Right ventricle myocardium inferior (tissue), 1 donor: Measurements from ENCODE around the gene FMNL2. TPM values are rescaled to one million over a fixed set of nuclear protein-coding genes. Genes with fewer than 3 reads are reported as not detected.

Source experiments
- ATAC-seq: fragments of 200-7000 bp; cut with Tn5 transposase; one replicate; pipeline ENCODE4 v1.9.1; 2020; ENCODE audit warnings: mild to moderate bottlenecking, moderate library complexity
- DNase-seq: peaks from one replicate; pipeline ENCODE4 v3.0.0; 2021; ENCODE audit errors: missing footprints
- intact Hi-C: fragments of 100-400 bp; cut with DNase I; formaldehyde crosslinking; loops from one replicate; pipeline ENCODE4 v1.11.0; 2022
- total RNA-seq: library from RNA; stranded (reverse); fragmentation: NEBNext Ultra II Directional; extraction: Animal tissue kit (Norgen Biotek cat#: 25700); gene quantifications from one replicate; pipeline ENCODE4 v1.2.1, GENCODE V29; 2021
- donor health status: DM: no; HTN: yes; CAD: no; lungs with severe emphysema.

Gene FMNL2
- total RNA-seq, 1 donor from 2014 or later: 7.2 TPM

DNA sequence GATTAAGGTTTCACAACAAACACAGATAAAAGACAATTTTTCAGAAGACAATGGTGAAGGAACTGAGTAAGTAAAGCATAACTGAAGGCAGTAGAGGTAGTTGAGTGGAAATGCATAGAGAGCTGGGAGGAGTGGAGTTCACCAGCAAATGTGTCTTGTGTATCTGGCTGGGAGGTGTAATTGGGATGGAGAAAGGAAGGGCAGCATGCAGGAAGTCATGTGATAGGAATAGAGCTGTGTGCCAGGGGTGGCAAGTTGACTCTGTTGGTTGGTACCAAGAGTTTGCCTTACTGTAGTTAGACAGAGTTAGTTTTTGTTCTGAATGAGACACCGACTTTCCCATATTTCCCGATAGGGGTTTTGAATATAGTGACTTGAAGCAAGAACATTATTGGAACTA is 56.3 kb downstream of the FMNL2 start:
- no peak for ATAC-seq

GRCh38 chr2:152393377-152393776 is 58.4 kb downstream of the FMNL2 start:
- ATAC-seq: no peak
- intact Hi-C loops: no loop called here
- no peak for DNase-seq

More for the DNA sequence above, 56.3 kb downstream of the FMNL2 start:
- intact Hi-C loops: no loop called here
- no peak for DNase-seq

- no peak for DNase-seq
- ATAC-seq: no peak
- intact Hi-C loops: no loop called here
Observed at GRCh38 chr2:152394326-152394725, 59.4 kb downstream of the FMNL2 start.

DNA sequence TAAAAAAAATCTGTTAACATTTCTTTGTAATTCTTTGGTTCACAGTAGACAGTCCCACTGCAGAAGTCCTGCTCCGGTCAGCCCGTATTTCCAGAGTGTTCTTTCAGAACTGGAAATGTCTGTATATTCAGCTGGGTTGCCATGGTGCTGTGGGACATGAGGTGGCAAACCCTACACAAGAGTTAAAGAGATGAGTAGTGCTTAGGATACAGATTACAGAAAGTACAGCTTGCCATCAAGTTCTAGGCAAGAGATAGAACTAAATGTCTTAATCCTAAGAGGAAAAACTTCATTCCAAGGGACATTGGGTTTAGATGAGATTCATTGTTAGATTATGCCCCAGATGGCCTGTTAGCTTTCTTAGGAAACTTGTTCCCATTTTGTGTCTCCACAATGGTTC is 60.1 kb downstream of the FMNL2 start:
- DNase-seq: no peak
- peak; percentile 18 for ATAC-seq
- intact Hi-C loops: no loop called here

- peak; percentile 51 for ATAC-seq
- intact Hi-C loops: no loop called here
Observed at GRCh38 chr2:152395572-152395971, 60.6 kb downstream of the FMNL2 start.

GRCh38 chr2:152396051-152396511 is 61.1 kb downstream of the FMNL2 start:
- ATAC-seq: peak; percentile 8
- DNase-seq: no peak
- intact Hi-C loops: no loop called here

More at GRCh38 chr2:152395572-152395971, 60.6 kb downstream of the FMNL2 start:
- no peak for DNase-seq

- DNase-seq: no peak
- ATAC-seq: no peak
Observed at GRCh38 chr2:152396763-152397162, 61.8 kb downstream of the FMNL2 start.

GRCh38 chr2:152399003-152399402 is 64.0 kb downstream of the FMNL2 start:
- ATAC-seq (no peak), DNase-seq (no peak)
- intact Hi-C loops: no loop called here

More at GRCh38 chr2:152396763-152397162, 61.8 kb downstream of the FMNL2 start:
- intact Hi-C loops: no loop called here

DNA sequence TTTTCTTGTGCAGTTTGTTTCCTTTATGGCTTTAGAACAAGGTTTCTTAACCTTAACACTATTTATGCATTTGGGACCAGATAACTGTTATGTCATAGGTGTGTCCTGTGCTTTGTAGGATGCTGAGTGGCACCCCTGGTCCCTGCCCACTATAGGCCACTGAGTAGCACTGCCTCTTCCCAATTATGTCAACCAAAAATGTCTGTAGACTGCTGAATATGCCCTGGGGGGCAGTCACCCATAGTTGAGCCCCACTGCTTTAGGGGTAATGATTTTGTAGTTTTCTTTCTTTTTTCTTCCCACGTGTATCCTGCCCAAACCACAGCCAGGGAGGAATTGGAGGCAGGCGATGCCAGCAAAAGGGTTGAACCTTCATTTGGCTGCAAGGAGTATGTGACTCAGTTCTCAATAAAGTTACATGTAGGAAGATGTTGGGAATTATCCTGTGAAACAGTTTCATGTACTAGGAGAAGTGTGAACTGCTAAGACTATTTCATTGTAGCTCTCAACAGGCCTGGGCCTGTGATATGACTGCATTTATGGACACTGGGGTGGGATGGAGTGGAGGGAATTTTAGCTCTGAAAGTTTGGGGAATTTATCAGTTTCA is 65.7 kb downstream of the FMNL2 start:
- intact Hi-C loops: no loop called here
- ATAC-seq (no peak), DNase-seq (no peak)

- peak; percentile 36 for ATAC-seq
Observed at GRCh38 chr2:152402780-152403759, 68.1 kb downstream of the FMNL2 start.

GRCh38 chr2:152405206-152406118 is 70.5 kb downstream of the FMNL2 start:
- ATAC-seq (no peak), DNase-seq (no peak)
- intact Hi-C loops: loop anchor here (5.0 kb wide), 1 partner anchor 68 kb away; the partner anchor contains the start of gene FMNL2

More at GRCh38 chr2:152402780-152403759, 68.1 kb downstream of the FMNL2 start:
- no peak for DNase-seq
- intact Hi-C loops: no loop called here

DNA sequence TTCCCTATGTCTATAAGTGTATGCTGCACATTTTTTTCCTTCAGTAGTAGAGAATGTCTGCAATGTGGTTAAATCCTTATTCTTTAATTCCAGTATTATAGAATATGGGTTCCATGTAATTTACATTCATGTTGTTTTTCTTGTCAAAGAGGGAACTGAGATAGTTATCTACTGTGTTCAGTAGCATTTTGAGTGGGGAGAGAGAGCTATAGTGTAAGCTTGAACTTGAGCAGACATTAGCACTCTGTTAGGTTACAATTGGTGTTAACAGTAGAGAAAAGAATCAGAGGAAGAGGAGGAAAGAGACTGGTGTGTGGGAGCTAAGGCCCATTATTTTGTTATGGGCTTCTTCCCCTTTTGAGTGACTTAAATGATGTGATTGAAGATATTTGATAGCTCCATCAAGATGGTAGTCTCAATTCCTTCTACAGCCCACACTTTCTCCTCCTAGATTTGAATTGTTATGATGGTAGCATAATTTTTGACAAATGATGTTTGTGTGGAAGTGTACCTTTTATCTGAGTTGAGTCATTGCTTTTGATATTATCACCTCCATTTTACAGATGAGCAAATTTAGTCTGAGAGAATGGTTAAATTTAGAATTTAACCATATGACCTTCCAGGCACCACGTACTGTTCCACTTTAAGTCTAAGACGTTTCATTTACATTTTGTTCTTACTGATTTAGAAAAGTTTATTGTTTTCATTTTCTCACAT is 71.3 kb downstream of the FMNL2 start:
- intact Hi-C loops: loop anchor here (5.0 kb wide), 1 partner anchor 69 kb away; the partner anchor contains the start of gene FMNL2
- ATAC-seq (no peak), DNase-seq (no peak)

DNA sequence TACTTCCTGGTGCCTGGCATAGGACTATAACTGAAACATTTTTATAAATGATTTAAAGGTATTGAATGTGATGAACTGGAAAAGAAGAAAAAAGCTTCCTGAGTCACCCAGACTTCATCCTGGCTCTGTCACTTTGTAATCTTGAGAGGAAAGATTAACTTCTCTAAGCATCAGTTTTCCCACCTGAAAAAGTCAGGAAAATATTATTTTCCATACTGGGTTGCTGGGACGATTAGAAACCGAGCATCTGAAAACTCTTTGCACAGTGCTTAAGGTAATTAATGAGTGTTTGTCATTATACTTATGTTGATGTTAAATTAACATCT is 71.8 kb downstream of the FMNL2 start:
- ATAC-seq (no peak), DNase-seq (no peak)
- intact Hi-C loops: loop anchor here (5.0 kb wide), 1 partner anchor 69 kb away; the partner anchor contains the start of gene FMNL2

- ATAC-seq: peak; percentile 69
- no peak for DNase-seq
- intact Hi-C loops: loop anchor here (5.0 kb wide), 1 partner anchor 70 kb away; the partner anchor contains the start of gene FMNL2
Observed at GRCh38 chr2:152407204-152407721, 72.3 kb downstream of the FMNL2 start.

DNA sequence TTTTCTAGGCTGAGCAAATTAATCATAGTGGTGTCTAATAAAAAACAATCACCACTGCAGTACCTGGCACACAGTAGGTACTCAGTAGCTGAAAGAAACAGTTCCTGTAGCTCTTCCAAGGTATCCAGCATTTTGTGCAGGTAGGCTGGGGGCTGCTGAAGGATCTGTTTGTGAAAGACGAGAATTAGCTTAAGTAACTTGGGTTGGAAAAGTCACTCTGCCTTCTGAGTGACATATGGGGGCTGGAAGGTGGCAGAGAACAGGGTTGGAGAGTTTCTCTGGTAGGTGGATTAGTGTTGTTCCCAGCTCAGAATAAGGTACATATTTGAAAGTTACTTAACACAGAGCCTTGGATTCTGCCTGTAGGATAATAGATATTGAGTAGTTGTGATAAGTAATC is 72.8 kb downstream of the FMNL2 start:
- ATAC-seq: no peak
- intact Hi-C loops: loop anchor here (5.0 kb wide), 1 partner anchor 71 kb away; the partner anchor contains the start of gene FMNL2
- DNase-seq: no peak

GRCh38 chr2:152408254-152408653 is 73.3 kb downstream of the FMNL2 start:
- ATAC-seq: no peak
- intact Hi-C loops: loop anchor here (5.0 kb wide), 1 partner anchor 71 kb away; the partner anchor contains the start of gene FMNL2
- no peak for DNase-seq

GRCh38 chr2:152409386-152410164 is 74.6 kb downstream of the FMNL2 start:
- DNase-seq (no peak), ATAC-seq (no peak)
- intact Hi-C loops: loop anchor here (5.0 kb wide), 1 partner anchor 72 kb away; the partner anchor contains the start of gene FMNL2
